Keratinocyte (primary cell): Measurements from ENCODE around the gene FAM107B.

Experiments
- CTCF ChIP-seq, 3 experiments: IDR thresholded peaks in 1 of 3; conservative IDR thresholded peaks in 1 of 3; optimal IDR thresholded peaks in 1 of 3; 2 replicates in 2 of 3; 3 replicates in 1 of 3; pipeline versions ENCODE3 to v1.5.1; 2011; ENCODE audit warnings: low read length in 3 of 3, mild to moderate bottlenecking in 3 of 3, moderate library complexity in 2 of 3, control low read depth in 1 of 3, inconsistent platforms in 1 of 3; ENCODE audit not compliant: insufficient read depth in 2 of 3; ENCODE audit errors: extremely low read depth in 1 of 3
- EZH2 ChIP-seq: IDR thresholded peaks from one replicate; pipeline ENCODE4 v1.6.1; 2012; ENCODE audit warnings: inconsistent platforms, mild to moderate bottlenecking, low read length, moderate library complexity

- TF ChIP-seq CTCF (optimal IDR thresholded peaks at IDR 0.05 in 1 of 3, IDR thresholded peaks at IDR 0.05 in 1 of 3, conservative IDR thresholded peaks at IDR 0.05 in 1 of 3; ENCODE audit: extremely low read depth in 1 of 3, insufficient read depth in 2 of 3, low read length in 3 of 3) (no peak), EZH2 (no peak)
These were observed 38.1 kb downstream of the FAM107B start for GRCh38 chr10:14736600-14737081.
